Activated gamma-delta T cell treated with Interleukin-2 at 50 U/mL for 16 hours (primary cell): ENCODE results near the gene TRIOBP.
"Not testable (repeated sequence)": the region's sequence is repeated elsewhere in the genome, so short reads cannot be mapped to it uniquely, and the experiment has no call there.

Experiments
- DNase-seq: peaks from one replicate; pipeline ENCODE4 v3.0.0-alpha.2; 2020

The TRIOBP gene

GRCh38 chr22:37696657-37697537 is at the start of gene TRIOBP:
TSS of gene TRIOBP (plus strand) at chr22:37697048. CDS start at chr22:37701366, 4,318 bp downstream.
- DNase-seq = peak; percentile 78

DNA sequence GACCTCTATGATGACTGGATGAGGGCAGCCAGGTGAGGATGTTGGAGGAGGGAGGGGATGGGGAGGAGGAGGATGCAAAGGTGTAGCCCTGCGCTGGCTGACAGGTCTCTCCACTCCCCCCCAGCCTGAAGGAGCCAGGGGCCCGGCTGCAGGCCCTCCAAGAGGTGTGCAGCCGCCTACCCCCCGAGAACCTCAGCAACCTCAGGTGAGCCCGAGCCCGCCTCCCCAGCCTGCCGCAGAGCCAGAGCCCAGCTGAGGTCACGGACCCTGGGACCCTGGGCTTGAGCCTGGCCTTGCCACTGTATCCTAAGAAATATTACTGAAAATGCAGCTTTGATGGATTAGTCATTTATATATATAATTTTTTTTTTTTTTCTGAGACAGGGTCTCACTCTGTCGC is 49.5 kb upstream of the TRIOBP start:
- DNase-seq = no peak

GRCh38 chr22:37647928-37648327 is 48.9 kb upstream of the TRIOBP start:
- no peak for DNase-seq

DNA sequence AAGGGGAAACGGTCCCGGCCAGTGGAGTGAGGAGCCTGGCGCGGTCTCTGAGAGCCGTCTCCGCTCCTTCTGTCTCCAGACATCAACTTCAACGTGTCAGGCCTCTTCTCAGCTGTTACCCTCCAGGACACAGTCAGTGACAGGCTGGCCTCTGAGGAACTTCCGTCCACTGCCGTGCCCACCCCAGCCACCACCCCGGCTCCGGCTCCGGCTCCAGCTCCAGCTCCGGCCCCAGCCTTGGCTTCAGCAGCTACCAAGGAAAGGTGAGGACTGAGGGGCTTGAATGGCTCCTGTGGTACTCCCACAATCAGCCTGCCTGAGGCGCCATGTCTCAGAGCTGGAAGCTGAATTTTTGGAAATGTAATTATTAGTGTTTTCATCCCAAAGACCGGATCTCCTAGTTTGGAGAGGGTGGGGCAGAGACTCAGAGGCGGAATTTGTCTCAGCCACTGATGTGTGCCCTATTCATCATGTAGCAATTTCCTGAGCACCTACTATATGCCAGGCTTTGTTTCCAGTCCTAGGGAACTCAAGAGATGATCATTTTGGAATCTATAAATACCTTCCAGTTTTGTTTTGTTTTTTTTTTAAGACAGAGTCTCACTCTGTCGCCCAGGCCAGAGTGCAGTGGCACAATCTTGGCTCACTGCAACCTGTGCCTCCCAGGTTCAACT is 46.2 kb upstream of the TRIOBP start:
- no peak for DNase-seq

GRCh38 chr22:37654563-37655251 is 42.1 kb upstream of the TRIOBP start:
- DNase-seq = no peak

GRCh38 chr22:37655252-37655563 is 41.6 kb upstream of the TRIOBP start:
- no peak for DNase-seq

GRCh38 chr22:37656583-37656982 is 40.3 kb upstream of the TRIOBP start:
- DNase-seq = not testable (repeated sequence)

GRCh38 chr22:37657590-37658132 is 39.2 kb upstream of the TRIOBP start:
- no peak for DNase-seq

GRCh38 chr22:37658133-37659065 is 38.4 kb upstream of the TRIOBP start, which contains the start of gene PDXP:
TSS of gene PDXP (plus strand) at chr22:37658723. CDS start at chr22:37658783, 60 bp downstream.
- peak; percentile 99 for DNase-seq

GRCh38 chr22:37659066-37659896 is 37.6 kb upstream of the TRIOBP start:
- no peak for DNase-seq

- DNase-seq = no peak
Measured at GRCh38 chr22:37659897-37660708, 36.7 kb upstream of the TRIOBP start.

GRCh38 chr22:37660709-37661045 is 36.2 kb upstream of the TRIOBP start:
- DNase-seq = no peak

GRCh38 chr22:37661160-37661924 is 35.5 kb upstream of the TRIOBP start:
- DNase-seq = peak; percentile 33

DNA sequence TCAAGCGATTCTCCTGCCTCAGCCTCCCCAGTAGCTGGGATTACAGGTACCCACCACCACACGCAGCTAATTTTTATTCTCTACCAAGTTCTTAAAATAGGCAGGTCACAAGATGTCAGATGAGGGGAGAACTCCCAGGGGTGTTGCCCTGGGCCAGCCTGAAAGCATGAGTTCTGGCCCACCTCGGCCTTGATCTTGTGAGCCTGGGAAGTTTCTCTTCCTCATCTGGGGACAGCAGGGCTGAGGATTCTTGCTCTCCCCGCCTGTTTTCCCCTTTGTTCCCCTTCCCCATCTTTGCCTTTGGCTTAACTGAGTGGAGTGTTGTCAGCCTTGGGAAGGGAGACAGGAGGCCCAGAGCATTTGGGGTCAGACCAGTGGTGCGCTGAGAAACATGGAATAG is 34.8 kb upstream of the TRIOBP start:
- DNase-seq = no peak

- DNase-seq = no peak
Measured at GRCh38 chr22:37663521-37664140, 33.2 kb upstream of the TRIOBP start.

GRCh38 chr22:37664249-37665101 is 32.4 kb upstream of the TRIOBP start:
- no peak for DNase-seq

DNA sequence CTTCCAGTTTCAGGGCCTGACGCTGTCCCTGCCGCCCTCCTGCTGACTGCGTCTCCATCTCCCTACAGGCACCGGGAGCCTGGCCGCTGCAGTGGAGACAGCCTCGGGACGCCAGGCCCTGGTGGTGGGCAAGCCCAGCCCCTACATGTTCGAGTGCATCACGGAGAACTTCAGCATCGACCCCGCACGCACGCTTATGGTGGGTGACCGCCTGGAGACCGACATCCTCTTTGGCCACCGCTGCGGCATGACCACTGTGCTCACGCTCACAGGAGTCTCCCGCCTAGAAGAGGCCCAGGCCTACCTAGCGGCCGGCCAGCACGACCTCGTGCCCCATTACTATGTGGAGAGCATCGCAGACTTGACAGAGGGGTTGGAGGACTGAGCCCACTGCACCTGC is 31.4 kb upstream of the TRIOBP start:
- no peak for DNase-seq

DNA sequence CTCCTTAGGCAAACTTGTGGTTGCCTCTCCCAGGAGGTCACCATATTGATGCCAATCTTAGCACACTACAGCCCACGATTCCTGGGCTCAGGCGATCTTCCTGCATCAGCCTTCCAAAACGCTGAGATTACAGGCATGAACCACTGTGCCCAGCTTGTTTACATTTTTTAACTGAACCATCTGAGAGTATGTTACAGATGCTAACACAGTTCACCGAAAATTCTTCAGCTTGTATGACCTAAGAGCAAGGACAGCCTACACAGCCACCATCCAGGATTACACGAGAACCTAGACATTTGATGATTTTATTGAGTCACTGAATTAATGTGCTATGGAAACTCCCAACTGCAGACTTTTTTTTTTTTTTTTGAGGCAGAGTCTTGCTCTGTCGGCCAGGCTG is 27.3 kb upstream of the TRIOBP start:
- DNase-seq = no peak
